HUES6 (cell line): ENCODE results near the gene TACC2.
A peak's percentile ranks its signal among the peaks of the same experiment; 100 is the strongest.
"Not testable (repeated sequence)": the region's sequence is repeated elsewhere in the genome, so short reads cannot be mapped to it uniquely, and the experiment has no call there.

Source experiments
- H3K27ac ChIP-seq: 2 replicates; pipeline ENCODE4 v1.7.0; 2013; ENCODE audit warnings: low read depth, mild to moderate bottlenecking, low read length, inconsistent platforms
- H3K27me3 ChIP-seq: 2 replicates; pipeline ENCODE4 v1.6.1; 2013; ENCODE audit warnings: low read length; ENCODE audit not compliant: control insufficient read depth, insufficient read depth
- H3K36me3 ChIP-seq: 2 replicates; pipeline ENCODE4 v1.6.1; 2013; ENCODE audit warnings: low read length; ENCODE audit not compliant: control insufficient read depth, insufficient read depth
- H3K4me1 ChIP-seq: 2 replicates; pipeline ENCODE4 v1.6.1; 2013; ENCODE audit warnings: low read length; ENCODE audit not compliant: control insufficient read depth, insufficient read depth
- H3K4me3 ChIP-seq: 2 replicates; pipeline ENCODE4 v1.5.1; 2013; ENCODE audit warnings: low read depth, low read length
- H3K9ac ChIP-seq: one replicate; pipeline ENCODE4 v1.6.1; 2013; ENCODE audit warnings: mild to moderate bottlenecking, low read length
- H3K9me3 ChIP-seq: 2 replicates; pipeline ENCODE4 v1.6.1; 2013; ENCODE audit warnings: low read depth, low read length; ENCODE audit not compliant: control insufficient read depth, insufficient read depth

TACC2 gene

DNA sequence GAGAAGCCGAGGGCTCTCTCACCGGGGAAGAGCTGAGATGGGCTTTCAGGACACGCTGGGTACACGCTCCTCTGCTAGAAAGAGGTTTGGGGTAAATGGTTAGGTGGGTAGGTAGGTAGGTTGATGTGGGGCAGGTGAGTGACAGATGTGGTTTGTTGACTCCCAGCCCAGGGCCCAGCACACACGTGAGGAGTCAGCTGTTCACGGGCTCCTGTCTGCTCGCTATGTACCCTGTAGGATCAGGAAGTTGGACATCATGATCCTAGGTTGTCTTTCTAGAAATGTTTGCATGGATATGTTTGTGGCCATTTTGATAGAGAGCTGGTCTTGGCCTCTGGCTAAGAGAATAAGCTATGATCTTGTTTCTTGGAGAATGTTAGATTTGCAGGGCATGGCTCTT is 109.0 kb downstream of the TACC2 start:
- Histone ChIP-seq H3K27ac (no peak overlapping the region), H3K36me3 (no peaks in the 10 kb centered on the region), H3K9ac (no peak overlapping the region), H3K27me3 (no peaks in the 10 kb centered on the region), H3K4me3 (no peak overlapping the region), H3K9me3 (no peaks in the 10 kb centered on the region), H3K4me1 (no peaks in the 10 kb centered on the region)

DNA sequence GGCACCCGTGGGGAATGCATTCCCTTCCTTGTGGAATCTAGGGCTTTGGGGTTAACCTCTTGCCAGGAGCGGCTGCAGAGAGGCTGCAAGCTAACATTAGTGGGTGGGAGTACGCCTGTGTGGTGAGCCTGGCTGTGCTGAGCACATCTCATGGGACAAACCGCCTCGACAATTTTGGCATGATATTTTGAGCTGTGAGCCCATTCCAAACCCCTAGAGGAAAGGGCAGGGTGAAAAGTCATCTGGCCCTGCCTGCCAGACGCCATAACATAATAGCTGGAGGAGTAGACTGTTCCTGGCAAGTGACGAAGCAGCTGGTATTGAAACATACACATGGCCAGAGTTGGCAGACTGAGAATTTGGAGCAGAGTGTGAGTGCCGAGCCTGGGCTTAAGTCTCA is 110.0 kb downstream of the TACC2 start:
- Histone ChIP-seq H3K27me3 (no peaks in the 10 kb centered on the region), H3K4me3 (no peak overlapping the region), H3K4me1 (no peaks in the 10 kb centered on the region), H3K9ac (no peak overlapping the region), H3K27ac (no peak overlapping the region), H3K36me3 (no peaks in the 10 kb centered on the region), H3K9me3 (no peaks in the 10 kb centered on the region)

DNA sequence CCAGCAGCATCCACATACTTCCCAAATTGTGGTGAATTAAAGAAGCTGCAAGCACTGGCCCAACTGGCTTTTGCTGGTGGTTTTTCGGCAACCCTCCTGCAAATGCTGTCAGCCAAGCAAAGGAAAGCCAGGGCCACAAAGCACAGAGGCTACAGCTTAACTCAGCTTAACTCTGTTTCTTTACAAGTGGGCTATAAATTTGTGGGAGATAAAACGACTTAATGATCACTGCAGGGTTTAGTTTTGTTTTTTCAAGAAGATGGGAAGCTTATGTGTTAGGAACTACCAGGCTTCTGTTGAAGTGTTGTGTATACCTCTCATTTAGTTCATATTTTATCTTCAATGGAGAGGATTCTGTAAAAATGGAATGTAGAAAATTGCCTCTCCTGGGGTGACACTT is 110.6 kb downstream of the TACC2 start:
- H3K27me3 ChIP-seq: no peaks in the 10 kb centered on the region
- H3K4me1 ChIP-seq: no peaks in the 10 kb centered on the region
- no peaks in the 10 kb centered on the region for H3K36me3 ChIP-seq
- no peaks in the 10 kb centered on the region for H3K9me3 ChIP-seq
- H3K9ac ChIP-seq: no peak overlapping the region
- H3K4me3 ChIP-seq: no peak overlapping the region
- no peak overlapping the region for H3K27ac ChIP-seq

GRCh38 chr10:122102146-122102868 is 113.3 kb downstream of the TACC2 start:
- Histone ChIP-seq H3K9me3 (no peaks in the 10 kb centered on the region), H3K36me3 (no peaks in the 10 kb centered on the region), H3K4me3 (no peak overlapping the region), H3K9ac (no peak overlapping the region), H3K4me1 (0 out of 2 replicates have a peak, but pooled peaks cover 4% of the 10 kb centered on the region), H3K27me3 (no peaks in the 10 kb centered on the region), H3K27ac (no peak overlapping the region)

GRCh38 chr10:122102869-122103525 is 114.0 kb downstream of the TACC2 start:
- H3K27ac ChIP-seq: no peak overlapping the region
- H3K9ac ChIP-seq: no peak overlapping the region
- no peaks in the 10 kb centered on the region for H3K27me3 ChIP-seq
- H3K9me3 ChIP-seq: no peaks in the 10 kb centered on the region
- H3K4me1 ChIP-seq: 0 out of 2 replicates have a peak, but pooled peaks cover 4% of the 10 kb centered on the region
- no peaks in the 10 kb centered on the region for H3K36me3 ChIP-seq
- no peak overlapping the region for H3K4me3 ChIP-seq

DNA sequence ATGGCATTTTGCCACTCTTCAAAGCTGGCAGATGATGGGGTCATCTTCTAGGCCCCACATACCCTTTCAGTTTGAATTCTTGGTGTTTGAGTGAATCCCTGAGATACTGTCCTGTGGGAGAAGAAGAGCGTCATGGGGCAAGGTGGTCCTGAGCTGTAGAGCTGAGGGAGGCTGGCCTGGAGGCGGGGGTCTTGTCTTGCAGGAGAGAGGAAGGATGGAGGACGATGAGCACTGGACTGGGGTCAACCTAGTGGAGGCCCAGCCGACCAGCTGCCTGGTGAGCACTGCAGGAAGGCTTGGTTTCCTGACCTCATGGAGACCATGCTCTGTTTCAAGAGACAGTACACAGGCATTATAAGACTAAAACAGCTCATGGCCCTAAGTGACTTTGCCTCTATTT is 114.6 kb downstream of the TACC2 start:
- no peak overlapping the region for H3K9ac ChIP-seq
- no peaks in the 10 kb centered on the region for H3K36me3 ChIP-seq
- H3K27ac ChIP-seq: no peak overlapping the region

GRCh38 chr10:122108786-122109185 is 119.8 kb downstream of the TACC2 start:
- not testable (repeated sequence) for H3K27ac ChIP-seq, H3K27me3 ChIP-seq, H3K9ac ChIP-seq, H3K36me3 ChIP-seq, H3K4me3 ChIP-seq, H3K9me3 ChIP-seq
- H3K4me1 ChIP-seq: peaks cover 10% of the 10 kb centered on the region; the same call in 1 of the 2 replicates

More for the DNA sequence above, 114.6 kb downstream of the TACC2 start:
- Histone ChIP-seq H3K4me1 (0 out of 2 replicates have a peak, but pooled peaks cover 4% of the 10 kb centered on the region), H3K9me3 (no peaks in the 10 kb centered on the region), H3K27me3 (no peaks in the 10 kb centered on the region), H3K4me3 (no peak overlapping the region)

GRCh38 chr10:122112021-122112616 is 123.2 kb downstream of the TACC2 start:
- H3K27me3 ChIP-seq: 0 out of 2 replicates have a peak, but pooled peaks cover 4% of the 10 kb centered on the region
- H3K4me1 ChIP-seq: peaks cover 18% of the 10 kb centered on the region
- H3K36me3 ChIP-seq: no peaks in the 10 kb centered on the region
- H3K9me3 ChIP-seq: no peaks in the 10 kb centered on the region
- H3K9ac ChIP-seq: peak overlapping the region; percentile 85
- H3K27ac ChIP-seq: no peak overlapping the region
- H3K4me3 ChIP-seq: peak overlapping the region; percentile 84

GRCh38 chr10:122112625-122113160 is 123.7 kb downstream of the TACC2 start:
- no peaks in the 10 kb centered on the region for H3K9me3 ChIP-seq
- H3K36me3 ChIP-seq: no peaks in the 10 kb centered on the region
- H3K4me3 ChIP-seq: peak overlapping the region; percentile 84
- peaks cover 18% of the 10 kb centered on the region for H3K4me1 ChIP-seq
- peak overlapping the region; percentile 85 for H3K9ac ChIP-seq
- peak overlapping the region; percentile 85; the same call in 1 of the 2 replicates for H3K27ac ChIP-seq
- 0 out of 2 replicates have a peak, but pooled peaks cover 4% of the 10 kb centered on the region for H3K27me3 ChIP-seq

GRCh38 chr10:122113161-122113944 is 124.4 kb downstream of the TACC2 start:
- peak overlapping the region; percentile 84 for H3K4me3 ChIP-seq
- H3K9ac ChIP-seq: peak overlapping the region; percentile 85
- 0 out of 2 replicates have a peak, but pooled peaks cover 4% of the 10 kb centered on the region for H3K27me3 ChIP-seq
- H3K4me1 ChIP-seq: peaks cover 18% of the 10 kb centered on the region
- peak overlapping the region; percentile 85; the same call in 1 of the 2 replicates for H3K27ac ChIP-seq
- no peaks in the 10 kb centered on the region for H3K9me3 ChIP-seq
- no peaks in the 10 kb centered on the region for H3K36me3 ChIP-seq
